ENCODE results near the gene CDC42EP4. TPM values are rescaled to one million over a fixed set of nuclear protein-coding genes. Genes with fewer than 3 reads are reported as not detected.

The CDC42EP4 gene
- total and polyA plus RNA-seq, 9 of the 15 experiments (the other 6 are each of a cell fraction or from before 2014, with no cell fraction given): 0.65 to 20.8 (median 12.3) TPM

GRCh38 chr17:73290399-73291259 is 21.2 kb downstream of the CDC42EP4 start:
- CTCF ChIA-PET (ENCODE audit: low intra/inter-chr PET ratio): no interaction called here
- no peak for FAIRE-seq
- H3K27ac ChIP-seq (ENCODE audit: extremely low read depth, low read depth, low read length): peak overlapping the region; percentile 80
- POLR2A ChIA-PET: interaction anchor here (0.8 to 2.0 kb wide), 6 partner anchors 8 to 20 kb away, joined by 3 to 7 read pairs (median 6); partner anchors contain the start of gene CDC42EP4
- WGBS (ENCODE audit: insufficient coverage, low coverage, missing lambda C conversion rate): 76% methylated on average over 15 of the region's 16 CpGs
- H4K20me1 ChIP-seq (replicated peaks; ENCODE audit: control insufficient read depth, insufficient read depth, low read length): peaks cover 42% of the 10 kb centered on the region
- peaks cover 50% of the 10 kb centered on the region; the same call in 2 of the 3 replicates for H3K79me2 ChIP-seq (ENCODE audit: control insufficient read depth, insufficient read depth, low read length)
- TF ChIP-seq POLR2A (conservative IDR thresholded peaks at IDR 0.05) (no peak), MITF (IDR thresholded peaks at IDR 0.05) (no peak), CEBPB (tag; IDR thresholded peaks at IDR 0.05) (peak; percentile 21; the same call in 1 of the 2 replicates), HNRNPUL1 (IDR thresholded peaks at IDR 0.05; ENCODE audit: low read length) (no peak), NCOA1 (IDR thresholded peaks at IDR 0.05; ENCODE audit: low read depth) (no peak), TEAD4 (IDR thresholded peaks at IDR 0.05; ENCODE audit: low read length) (no peak), TEAD4 (CRISPR knock-in tag; IDR thresholded peaks at IDR 0.05; ENCODE audit: borderline replicate concordance) (no peak), HEY1 (CRISPR knock-in tag; IDR thresholded peaks at IDR 0.05; ENCODE audit: borderline replicate concordance) (no peak), RFX1 (IDR thresholded peaks at IDR 0.05) (no peak)
- H3K36me3 ChIP-seq (ENCODE audit: control insufficient read depth, insufficient read depth, low read length): peaks cover 16% of the 10 kb centered on the region; the same call in 2 of the 3 replicates
- H3K4me1 ChIP-seq (replicated peaks in 1 of 2; ENCODE audit: control insufficient read depth in 2 of 2, insufficient read depth in 2 of 2, low read length in 2 of 2): peaks cover 40 to 52% of the 10 kb centered on the region in 2 experiments
- DNase-seq (ENCODE audit: extremely low read depth in 1 of 4, low spot score in 3 of 4): no peak
- H3K4me2 ChIP-seq (ENCODE audit: insufficient read depth, low read length): peak overlapping the region; percentile 63; the same call in 1 of the 2 replicates
- no TSS peak for BruUV-seq (replicated peaks)
- H3K9ac ChIP-seq (ENCODE audit: insufficient read depth in 1 of 2, low read depth in 2 of 2, low read length in 2 of 2): peak overlapping the region; percentile 27 to 83; a peak in 1 of 4 replicates
- no peak overlapping the region for H2AFZ ChIP-seq (ENCODE audit: low read depth, low read length)
- peaks cover 17% of the 10 kb centered on the region for H3K9me1 ChIP-seq (ENCODE audit: control insufficient read depth, insufficient read depth, low read length)
- ATAC-seq: no peak
- intact Hi-C loops (cut with micrococcal nuclease): loop anchor here (2.0 kb wide), 1 partner anchor 18 kb away; no protein-coding TSS in a partner anchor
- in situ Hi-C loops (cut with MboI): no loop called here
- no peaks in the 10 kb centered on the region for H3K27me3 ChIP-seq (ENCODE audit: control insufficient read depth in 2 of 2, insufficient read depth in 2 of 2, low read length in 2 of 2)
- H3K9me3 ChIP-seq (replicated peaks; ENCODE audit: control insufficient read depth, insufficient read depth, low read depth, low read length): no peaks in the 10 kb centered on the region
- no peak overlapping the region for H3K4me3 ChIP-seq
